Esophagus squamous epithelium (tissue), 4 donors: Measurements from ENCODE around the gene CHST3.

Experiments used
- POLR2A ChIP-seq, 4 donors: fragments of 450-650 bp; IDR thresholded peaks; one replicate each; pipeline ENCODE4 v1.6.1; 2017; ENCODE audit warnings: antibody characterized with exemption in 4 of 4, mild to moderate bottlenecking in 4 of 4, moderate library complexity in 3 of 4
- TF ChIP-seq, protein P1 (sequence below), 6 experiments: fragments of 450-650 bp in 4 of 6; fragments of 200-600 bp in 2 of 6; sonication (generic) in 2 of 6; IDR thresholded peaks; one replicate each; pipeline ENCODE4 v1.5.1; 2016 to 2019; ENCODE audit warnings: antibody characterized with exemption in 6 of 6, mild to moderate bottlenecking in 4 of 6, moderate library complexity in 4 of 6

DNA sequence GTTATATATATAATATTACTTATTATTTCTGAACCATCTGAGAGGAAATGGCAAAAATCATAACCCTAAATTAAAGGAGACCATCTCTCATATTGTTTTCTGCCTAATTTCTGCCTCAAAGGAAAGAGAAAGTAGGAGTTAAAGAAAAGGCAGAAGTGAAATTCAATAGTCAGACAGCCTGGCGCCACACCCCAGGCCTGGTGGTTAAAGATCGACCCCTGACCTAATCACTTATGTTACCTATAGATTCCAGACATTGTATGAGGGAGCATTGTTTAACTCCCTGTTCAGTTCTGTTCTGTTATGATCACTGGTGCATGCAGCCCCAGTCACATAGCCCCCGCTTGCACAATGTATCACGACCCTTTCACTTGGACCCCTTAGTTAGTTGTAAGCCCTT lies 24.9 kb upstream of the CHST3 start:
- TF ChIP-seq, protein P1, sequence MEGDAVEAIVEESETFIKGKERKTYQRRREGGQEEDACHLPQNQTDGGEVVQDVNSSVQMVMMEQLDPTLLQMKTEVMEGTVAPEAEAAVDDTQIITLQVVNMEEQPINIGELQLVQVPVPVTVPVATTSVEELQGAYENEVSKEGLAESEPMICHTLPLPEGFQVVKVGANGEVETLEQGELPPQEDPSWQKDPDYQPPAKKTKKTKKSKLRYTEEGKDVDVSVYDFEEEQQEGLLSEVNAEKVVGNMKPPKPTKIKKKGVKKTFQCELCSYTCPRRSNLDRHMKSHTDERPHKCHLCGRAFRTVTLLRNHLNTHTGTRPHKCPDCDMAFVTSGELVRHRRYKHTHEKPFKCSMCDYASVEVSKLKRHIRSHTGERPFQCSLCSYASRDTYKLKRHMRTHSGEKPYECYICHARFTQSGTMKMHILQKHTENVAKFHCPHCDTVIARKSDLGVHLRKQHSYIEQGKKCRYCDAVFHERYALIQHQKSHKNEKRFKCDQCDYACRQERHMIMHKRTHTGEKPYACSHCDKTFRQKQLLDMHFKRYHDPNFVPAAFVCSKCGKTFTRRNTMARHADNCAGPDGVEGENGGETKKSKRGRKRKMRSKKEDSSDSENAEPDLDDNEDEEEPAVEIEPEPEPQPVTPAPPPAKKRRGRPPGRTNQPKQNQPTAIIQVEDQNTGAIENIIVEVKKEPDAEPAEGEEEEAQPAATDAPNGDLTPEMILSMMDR (IDR thresholded peaks at IDR 0.05) = no peak
- no peak for TF ChIP-seq POLR2A (IDR thresholded peaks at IDR 0.05)
